ENCODE measurements around the gene ZFPL1. TPM values are rescaled to one million over a fixed set of nuclear protein-coding genes. Genes with fewer than 3 reads are reported as not detected.

ZFPL1 gene
- polyA plus RNA-seq, 4 donors = 26.2 to 36.5 (median 31.0) TPM

Other genes starting within 250 kb of the ZFPL1 start
- gene CDC42BPG, start 239.6 kb upstream of the ZFPL1 start, polyA plus RNA-seq (ENCODE audit: insufficient read length in 4 of 4) = 1 to 10 TPM in 3 of 4 donors, under 1 TPM in 1; 0.97 to 10.0 (median 4.9) TPM
- 10 to 100 TPM; 48.7 to 68.8 (median 58.5) TPM for gene EHD1, start 205.6 kb upstream of the ZFPL1 start, polyA plus RNA-seq (ENCODE audit: insufficient read length in 4 of 4)
- 10 to 100 TPM; 12.9 to 26.0 (median 15.6) TPM for gene ATG2A, start 167.0 kb upstream of the ZFPL1 start, polyA plus RNA-seq (ENCODE audit: insufficient read length in 4 of 4)
- gene PPP2R5B, start 159.5 kb upstream of the ZFPL1 start, polyA plus RNA-seq (ENCODE audit: insufficient read length in 4 of 4) = 10 to 100 TPM; 13.2 to 20.8 (median 17.4) TPM
- gene GPHA2, start 148.3 kb upstream of the ZFPL1 start, polyA plus RNA-seq (ENCODE audit: insufficient read length in 4 of 4) = 1 to 10 TPM; 1.6 to 3.5 (median 2.4) TPM
- 1 to 10 TPM in 1 of 4 donors, under 1 TPM in 2, not detected in 1; 0.53 to 1.3 (median 0.92) TPM for gene MAJIN, start 112.1 kb upstream of the ZFPL1 start, polyA plus RNA-seq (ENCODE audit: insufficient read length in 4 of 4)
- 1 to 10 TPM; 2.3 to 2.9 (median 2.6) TPM for gene BATF2, start 87.3 kb upstream of the ZFPL1 start, polyA plus RNA-seq (ENCODE audit: insufficient read length in 4 of 4)
- gene ARL2, start 70.1 kb upstream of the ZFPL1 start, polyA plus RNA-seq (ENCODE audit: insufficient read length in 4 of 4) = 10 to 100 TPM; 54.6 to 74.5 (median 63.5) TPM
- 10 to 100 TPM; 25.3 to 32.4 (median 28.6) TPM for gene SNX15, start 56.8 kb upstream of the ZFPL1 start, polyA plus RNA-seq (ENCODE audit: insufficient read length in 4 of 4)
- gene SAC3D1, start 43.0 kb upstream of the ZFPL1 start, polyA plus RNA-seq (ENCODE audit: insufficient read length in 4 of 4) = 10 to 100 TPM; 10.6 to 19.5 (median 11.3) TPM
- 10 to 100 TPM; 11.6 to 28.5 (median 12.6) TPM for gene NAALADL1, start 25.7 kb upstream of the ZFPL1 start, polyA plus RNA-seq (ENCODE audit: insufficient read length in 4 of 4)
- gene CDCA5, start 182 bp upstream of the ZFPL1 start, polyA plus RNA-seq (ENCODE audit: insufficient read length in 4 of 4) = 10 to 100 TPM; 15.7 to 20.1 (median 18.0) TPM
- gene VPS51, start 12.0 kb downstream of the ZFPL1 start, polyA plus RNA-seq (ENCODE audit: insufficient read length in 4 of 4) = 100 to 1,000 TPM in 2 of 4 donors, 10 to 100 TPM in 2; 87.3 to 152 (median 103) TPM
- gene TM7SF2, start 27.6 kb downstream of the ZFPL1 start, polyA plus RNA-seq (ENCODE audit: insufficient read length in 4 of 4) = 10 to 100 TPM; 17.7 to 97.1 (median 70.3) TPM
- 10 to 100 TPM in 1 of 4 donors, 1 to 10 TPM in 3; 3.8 to 11.1 (median 5.9) TPM for gene ZNHIT2, start 33.5 kb downstream of the ZFPL1 start, polyA plus RNA-seq (ENCODE audit: insufficient read length in 4 of 4)
- 100 to 1,000 TPM; 557 to 830 (median 587) TPM for gene FAU, start 37.9 kb downstream of the ZFPL1 start, polyA plus RNA-seq (ENCODE audit: insufficient read length in 4 of 4)
- gene MRPL49, start 38.1 kb downstream of the ZFPL1 start, polyA plus RNA-seq (ENCODE audit: insufficient read length in 4 of 4) = 10 to 100 TPM; 36.9 to 59.1 (median 56.3) TPM
- 10 to 100 TPM; 44.0 to 62.7 (median 55.2) TPM for gene SYVN1, start 50.3 kb downstream of the ZFPL1 start, polyA plus RNA-seq (ENCODE audit: insufficient read length in 4 of 4)
- not detected for gene SPDYC, start 86.0 kb downstream of the ZFPL1 start, polyA plus RNA-seq (ENCODE audit: insufficient read length in 4 of 4)
- gene CAPN1, start 97.7 kb downstream of the ZFPL1 start, polyA plus RNA-seq (ENCODE audit: insufficient read length in 4 of 4) = 100 to 1,000 TPM in 1 of 4 donors, 10 to 100 TPM in 3; 76.5 to 113 (median 88.6) TPM
- gene POLA2, start 177.7 kb downstream of the ZFPL1 start, polyA plus RNA-seq (ENCODE audit: insufficient read length in 4 of 4) = 10 to 100 TPM; 24.3 to 30.0 (median 28.3) TPM
- 10 to 100 TPM in 2 of 4 donors, 1 to 10 TPM in 2; 7.0 to 24.1 (median 11.4) TPM for gene CDC42EP2, start 230.6 kb downstream of the ZFPL1 start, polyA plus RNA-seq (ENCODE audit: insufficient read length in 4 of 4)
- gene DPF2, start 249.6 kb downstream of the ZFPL1 start, polyA plus RNA-seq (ENCODE audit: insufficient read length in 4 of 4) = 100 to 1,000 TPM in 1 of 4 donors, 10 to 100 TPM in 3; 80.6 to 102 (median 88.0) TPM